ENCODE data around the gene RHOC.

RHOC gene

GRCh38 chr1:112689842-112690237 lies 17.1 kb downstream of the RHOC start:
- Histone ChIP-seq H3K36me3 (ENCODE audit: low read length) (no peaks in the 10 kb centered on the region), H4K20me1 (ENCODE audit: low read depth, low read length) (no peaks in the 10 kb centered on the region), H3K4me2 (ENCODE audit: low read depth, low read length, poor library complexity, severe bottlenecking) (no peak overlapping the region), H3K9me2 (replicated peaks; ENCODE audit: insufficient read depth, low read length) (no peaks in the 10 kb centered on the region), H3K9ac (ENCODE audit: low read length) (no peak overlapping the region), H3K79me2 (ENCODE audit: insufficient read depth, low read length) (no peaks in the 10 kb centered on the region), H3F3A (ENCODE audit: insufficient read depth) (no peaks in the 10 kb centered on the region), H2AFZ (ENCODE audit: low read depth, low read length, severe bottlenecking) (no peak overlapping the region), H3K27ac (ENCODE audit: low read depth, low read length) (no peak overlapping the region), H3K9me3 (ENCODE audit: insufficient read depth, low read length) (no peaks in the 10 kb centered on the region), H3K4me3 (ENCODE audit: insufficient read depth, low read length, poor library complexity, severe bottlenecking) (no peak overlapping the region), H3K27me3 (ENCODE audit: low read length) (no peaks in the 10 kb centered on the region)
- TF ChIP-seq EZH2phosphoT487 (conservative IDR thresholded peaks at IDR 0.05; ENCODE audit: low read length) (no peak), CTCF (IDR thresholded peaks at IDR 0.05; ENCODE audit: insufficient read depth, low read length, poor library complexity, severe bottlenecking) (no peak)

GRCh38 chr1:112689196-112689841 lies 17.6 kb downstream of the RHOC start:
- H3K9me3 ChIP-seq (ENCODE audit: insufficient read depth, low read length), result no peaks in the 10 kb centered on the region
- H3K36me3 ChIP-seq (ENCODE audit: low read length), result no peaks in the 10 kb centered on the region
- no peak overlapping the region for H3K27ac ChIP-seq (ENCODE audit: low read depth, low read length)

GRCh38 chr1:112688781-112689193 lies 18.1 kb downstream of the RHOC start:
- no peaks in the 10 kb centered on the region for H3K9me2 ChIP-seq (replicated peaks; ENCODE audit: insufficient read depth, low read length)
- H3K9me3 ChIP-seq (ENCODE audit: insufficient read depth, low read length), result no peaks in the 10 kb centered on the region
- H2AFZ ChIP-seq (ENCODE audit: low read depth, low read length, severe bottlenecking), result no peak overlapping the region
- no peak overlapping the region for H3K4me3 ChIP-seq (ENCODE audit: insufficient read depth, low read length, poor library complexity, severe bottlenecking)
- H3K27me3 ChIP-seq (ENCODE audit: low read length), result no peaks in the 10 kb centered on the region
- no peaks in the 10 kb centered on the region for H3K79me2 ChIP-seq (ENCODE audit: insufficient read depth, low read length)
- no peaks in the 10 kb centered on the region for H4K20me1 ChIP-seq (ENCODE audit: low read depth, low read length)
- H3K27ac ChIP-seq (ENCODE audit: low read depth, low read length), result no peak overlapping the region
- no peaks in the 10 kb centered on the region for H3K36me3 ChIP-seq (ENCODE audit: low read length)
- H3F3A ChIP-seq (ENCODE audit: insufficient read depth), result no peaks in the 10 kb centered on the region
- no peak for TF ChIP-seq EZH2phosphoT487 (conservative IDR thresholded peaks at IDR 0.05; ENCODE audit: low read length)
- no peak for TF ChIP-seq CTCF (IDR thresholded peaks at IDR 0.05; ENCODE audit: insufficient read depth, low read length, poor library complexity, severe bottlenecking)
- no peak overlapping the region for H3K4me2 ChIP-seq (ENCODE audit: low read depth, low read length, poor library complexity, severe bottlenecking)
- H3K9ac ChIP-seq (ENCODE audit: low read length), result no peak overlapping the region

More at GRCh38 chr1:112689196-112689841, 17.6 kb downstream of the RHOC start:
- Histone ChIP-seq H3K27me3 (ENCODE audit: low read length) (no peaks in the 10 kb centered on the region), H3K4me2 (ENCODE audit: low read depth, low read length, poor library complexity, severe bottlenecking) (no peak overlapping the region), H3K79me2 (ENCODE audit: insufficient read depth, low read length) (no peaks in the 10 kb centered on the region), H2AFZ (ENCODE audit: low read depth, low read length, severe bottlenecking) (no peak overlapping the region), H3F3A (ENCODE audit: insufficient read depth) (no peaks in the 10 kb centered on the region), H3K9me2 (replicated peaks; ENCODE audit: insufficient read depth, low read length) (no peaks in the 10 kb centered on the region), H3K9ac (ENCODE audit: low read length) (no peak overlapping the region), H4K20me1 (ENCODE audit: low read depth, low read length) (no peaks in the 10 kb centered on the region), H3K4me3 (ENCODE audit: insufficient read depth, low read length, poor library complexity, severe bottlenecking) (no peak overlapping the region)
- TF ChIP-seq EZH2phosphoT487 (conservative IDR thresholded peaks at IDR 0.05; ENCODE audit: low read length), result no peak
- no peak for TF ChIP-seq CTCF (IDR thresholded peaks at IDR 0.05; ENCODE audit: insufficient read depth, low read length, poor library complexity, severe bottlenecking)

Data from SU-DHL-6 (cell line).